Measurements from ENCODE around the gene NME3. TPM values are rescaled to one million over a fixed set of nuclear protein-coding genes. Genes with fewer than 3 reads are reported as not detected.

The NME3 gene
- total RNA-seq, 1 experiment from 2014 or later = 76.9 TPM

DNA sequence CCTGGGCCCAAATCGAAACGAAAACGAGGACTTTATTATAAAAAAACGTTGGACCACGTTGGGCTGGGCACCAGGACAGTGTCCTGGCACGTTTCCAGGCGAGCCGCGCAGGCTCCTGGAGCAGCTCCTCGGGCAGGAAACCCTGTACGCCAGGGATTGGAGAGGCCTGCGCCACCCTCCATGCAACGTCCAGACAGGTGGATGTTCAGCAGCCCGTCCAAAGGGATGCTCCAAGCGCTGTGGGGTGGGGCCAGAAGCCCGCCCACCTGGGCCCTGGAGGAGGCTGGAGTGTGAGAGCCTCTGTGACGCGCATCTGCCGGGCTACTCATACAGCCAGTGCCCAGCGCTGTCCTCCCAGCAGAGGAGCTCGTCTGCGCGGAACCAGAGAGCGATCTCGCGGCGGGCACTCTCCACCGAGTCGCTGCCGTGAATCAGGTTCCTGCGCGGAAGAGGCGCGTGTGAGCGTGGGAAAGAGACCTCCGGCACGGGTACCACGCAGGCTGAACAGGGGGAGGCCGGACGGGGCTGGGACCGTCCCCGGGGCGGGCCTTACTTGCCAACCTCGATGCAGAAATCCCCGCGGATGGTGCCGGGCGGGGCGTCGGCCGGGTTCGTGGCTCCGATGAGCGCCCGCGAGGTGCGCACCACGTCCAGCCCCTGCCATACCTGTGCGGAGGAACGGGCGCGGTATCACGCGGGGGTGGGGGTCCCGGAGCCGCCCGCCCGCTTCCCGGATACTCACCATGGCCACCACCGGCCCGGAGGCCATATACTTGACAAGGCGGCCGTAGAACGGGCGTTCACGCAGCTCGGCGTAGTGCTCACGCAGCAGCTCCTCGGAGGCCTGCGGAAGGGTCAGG lies 785 bp downstream of the NME3 start:
- TF ChIP-seq CTCF (conservative IDR thresholded peaks at IDR 0.05) = no peak
- H3K9me3 ChIP-seq (ENCODE audit: control insufficient read depth, low read depth, low read length) = no peaks in the 10 kb centered on the region
- peak overlapping the region; percentile 47 for H3K4me2 ChIP-seq (ENCODE audit: insufficient read depth, insufficient read length, low read length)
- H3K79me1 ChIP-seq (ENCODE audit: insufficient read depth, low read depth, low read length, poor library complexity, severe bottlenecking) = peaks cover 5% of the 10 kb centered on the region
- Mint-ChIP-seq H3K4me1 (peaks cover 3 to 19% of the 10 kb centered on the region in 2 experiments), H3K36me3 (ENCODE audit: insufficient read depth in 1 of 3, low read depth in 3 of 3) (peaks cover 11 to 42% (median 34%) of the 10 kb centered on the region in 3 experiments; a peak in 6 of 7 replicates), H3K4me3 (peak overlapping the region; percentile 95 to 98), H3K27me3 (ENCODE audit: low read depth) (no peaks in the 10 kb centered on the region; the same call in 1 of the 2 replicates), H3K27ac (peak overlapping the region in 2 of 3 experiments; percentile 90; a peak in 5 of 7 replicates), H3K9me3 (no peaks in the 10 kb centered on the region)
- H3K23ac ChIP-seq (ENCODE audit: insufficient read length, low read depth, low read length) = no peak overlapping the region
- H4K20me1 ChIP-seq (ENCODE audit: control insufficient read depth, insufficient read depth, insufficient read length) = no peaks in the 10 kb centered on the region
- no peak overlapping the region for H4K8ac ChIP-seq (replicated peaks; ENCODE audit: insufficient read length, low read depth, low read length)
- no peak overlapping the region for H4K5ac ChIP-seq (ENCODE audit: insufficient read length, low read depth, low read length)
- H2BK5ac ChIP-seq (ENCODE audit: insufficient read length, low read length) = no peak overlapping the region
- WGBS (ENCODE audit: extremely low coverage, insufficient read length, low lambda C conversion rate) = no CpG with 5 or more reads among the region's 81 CpGs
- H2AK5ac ChIP-seq (ENCODE audit: insufficient read length, low read length) = no peak overlapping the region
- peak overlapping the region; percentile 44 for H3K18ac ChIP-seq (ENCODE audit: insufficient read length, low read depth, low read length)
- H3T11ph ChIP-seq (ENCODE audit: low read length) = no peak overlapping the region
- H3K56ac ChIP-seq (ENCODE audit: insufficient read length, low read depth, low read length) = no peak overlapping the region
- H3K4me1 ChIP-seq (ENCODE audit: insufficient read depth, low read length) = no peaks in the 10 kb centered on the region
- H3K27ac ChIP-seq (ENCODE audit: insufficient read length, low read depth, low read length) = no peak overlapping the region
- H3K14ac ChIP-seq (ENCODE audit: insufficient read depth, low read length) = peak overlapping the region; percentile 39; the same call in 1 of the 2 replicates
- H4K91ac ChIP-seq (ENCODE audit: insufficient read length, low read depth, low read length) = no peak overlapping the region
- H3K4ac ChIP-seq (ENCODE audit: low read depth, low read length) = no peak overlapping the region
- H2BK120ac ChIP-seq (ENCODE audit: low read depth, low read length, poor library complexity, severe bottlenecking) = no peak overlapping the region
- DNase-seq = peak; percentile 77
- H3K27me3 ChIP-seq (ENCODE audit: insufficient read depth, low read length) = no peaks in the 10 kb centered on the region
- no peak overlapping the region for H2BK20ac ChIP-seq (ENCODE audit: low read depth, low read length, poor library complexity, severe bottlenecking)
- H3K23me2 ChIP-seq (ENCODE audit: insufficient read length, low read depth, low read length, poor library complexity, severe bottlenecking) = peaks cover 9% of the 10 kb centered on the region
- no peaks in the 10 kb centered on the region; the same call in 1 of the 2 replicates for H3K79me2 ChIP-seq (ENCODE audit: insufficient read depth, low read length)
- H2BK15ac ChIP-seq (ENCODE audit: low read depth, low read length) = no peak overlapping the region
- no peak overlapping the region for H2BK12ac ChIP-seq (ENCODE audit: insufficient read length, low read depth, low read length)
- H3K9ac ChIP-seq (ENCODE audit: extremely low read depth, insufficient read length, low read length) = peak overlapping the region; percentile 39
- H2AFZ ChIP-seq (ENCODE audit: low read length) = no peak overlapping the region

All from H9 (cell line).